ENCODE measurements around the gene UBE2F. TPM values are rescaled to one million over a fixed set of nuclear protein-coding genes. Genes with fewer than 3 reads are reported as not detected.

UBE2F gene
- total RNA-seq, 2 experiments from 2014 or later = 19.9 to 27.1 TPM

- ChIA-PET CTCF (ENCODE audit: unreplicated experiment) (no interaction called here), POLR2A (no interaction called here)
- no peak overlapping the region for H2AFZ ChIP-seq (ENCODE audit: low read length)
- no peak overlapping the region for H3K4me3 ChIP-seq (ENCODE audit: low read depth, low read length, poor library complexity, severe bottlenecking)
- no peaks in the 10 kb centered on the region for H3K79me2 ChIP-seq (ENCODE audit: insufficient read depth, low read depth, low read length)
- peak overlapping the region; percentile 67 for H3K4me2 ChIP-seq (ENCODE audit: low read length)
- intact Hi-C loops (cut with micrococcal nuclease; ENCODE audit: unreplicated experiment) = no loop called here
- H3K36me3 ChIP-seq (ENCODE audit: insufficient read depth, low read length) = peaks cover 9% of the 10 kb centered on the region; the same call in 1 of the 2 replicates
- H3K9me3 ChIP-seq (ENCODE audit: low read length) = no peaks in the 10 kb centered on the region
- H3K27ac ChIP-seq (ENCODE audit: low read depth, low read length, poor library complexity, severe bottlenecking) = peak overlapping the region; percentile 11
- peaks cover 5% of the 10 kb centered on the region; the same call in 1 of the 2 replicates for H4K20me1 ChIP-seq (ENCODE audit: insufficient read depth, low read length)
- peaks cover 20% of the 10 kb centered on the region for H3K4me1 ChIP-seq (ENCODE audit: insufficient read depth, low read length, poor library complexity, severe bottlenecking)
- peak; percentile 6 for DNase-seq (ENCODE audit: low spot score)
- no TSS peak for BruUV-seq (replicated peaks)
- no peaks in the 10 kb centered on the region for H3K9me2 ChIP-seq (ENCODE audit: insufficient read depth, low read length)
- TF ChIP-seq, protein P1, sequence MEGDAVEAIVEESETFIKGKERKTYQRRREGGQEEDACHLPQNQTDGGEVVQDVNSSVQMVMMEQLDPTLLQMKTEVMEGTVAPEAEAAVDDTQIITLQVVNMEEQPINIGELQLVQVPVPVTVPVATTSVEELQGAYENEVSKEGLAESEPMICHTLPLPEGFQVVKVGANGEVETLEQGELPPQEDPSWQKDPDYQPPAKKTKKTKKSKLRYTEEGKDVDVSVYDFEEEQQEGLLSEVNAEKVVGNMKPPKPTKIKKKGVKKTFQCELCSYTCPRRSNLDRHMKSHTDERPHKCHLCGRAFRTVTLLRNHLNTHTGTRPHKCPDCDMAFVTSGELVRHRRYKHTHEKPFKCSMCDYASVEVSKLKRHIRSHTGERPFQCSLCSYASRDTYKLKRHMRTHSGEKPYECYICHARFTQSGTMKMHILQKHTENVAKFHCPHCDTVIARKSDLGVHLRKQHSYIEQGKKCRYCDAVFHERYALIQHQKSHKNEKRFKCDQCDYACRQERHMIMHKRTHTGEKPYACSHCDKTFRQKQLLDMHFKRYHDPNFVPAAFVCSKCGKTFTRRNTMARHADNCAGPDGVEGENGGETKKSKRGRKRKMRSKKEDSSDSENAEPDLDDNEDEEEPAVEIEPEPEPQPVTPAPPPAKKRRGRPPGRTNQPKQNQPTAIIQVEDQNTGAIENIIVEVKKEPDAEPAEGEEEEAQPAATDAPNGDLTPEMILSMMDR (conservative IDR thresholded peaks at IDR 0.05; ENCODE audit: low read length) = no peak
- no peak for TF ChIP-seq EZH2phosphoT487 (IDR thresholded peaks at IDR 0.05; ENCODE audit: borderline replicate concordance, low read depth, low read length)
Measured at GRCh38 chr2:237978058-237978712, 11.4 kb downstream of the UBE2F start.

DNA sequence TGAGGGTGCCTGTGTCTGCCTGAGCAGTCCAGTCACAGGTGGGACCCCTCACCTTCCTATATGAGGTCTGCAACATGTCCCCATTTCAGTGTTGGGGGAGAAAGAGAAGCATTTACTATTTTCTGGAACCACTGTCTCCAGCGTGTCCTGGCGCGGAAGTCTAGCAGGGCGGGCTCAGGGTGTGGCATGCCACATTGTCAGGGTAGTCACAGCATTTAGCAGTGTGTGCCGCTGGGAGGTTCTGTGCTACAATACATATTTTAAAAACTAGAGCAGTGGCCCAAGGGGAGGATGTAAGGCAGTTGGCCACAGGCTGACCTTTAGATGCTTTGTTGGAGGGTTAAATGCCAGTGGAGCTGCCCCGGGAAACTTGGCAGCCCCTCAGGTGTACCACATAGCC lies 12.5 kb downstream of the UBE2F start:
- intact Hi-C loops (cut with micrococcal nuclease; ENCODE audit: unreplicated experiment) = no loop called here
- no peak overlapping the region for H3K27ac ChIP-seq (ENCODE audit: low read depth, low read length, poor library complexity, severe bottlenecking)
- H4K20me1 ChIP-seq (ENCODE audit: insufficient read depth, low read length) = peaks cover 5% of the 10 kb centered on the region; the same call in 1 of the 2 replicates
- H3K79me2 ChIP-seq (ENCODE audit: insufficient read depth, low read depth, low read length) = no peaks in the 10 kb centered on the region
- H3K36me3 ChIP-seq (ENCODE audit: insufficient read depth, low read length) = peaks cover 9% of the 10 kb centered on the region; the same call in 1 of the 2 replicates
- DNase-seq (ENCODE audit: low spot score) = no peak
- H3K9me3 ChIP-seq (ENCODE audit: low read length) = no peaks in the 10 kb centered on the region
- POLR2A ChIA-PET = interaction anchor here (0.6 to 1.0 kb wide), 3 partner anchors 9 to 221 kb away, joined by 3 to 4 read pairs (median 3); no protein-coding TSS in a partner anchor
- H2AFZ ChIP-seq (ENCODE audit: low read length) = no peak overlapping the region
- no peak overlapping the region for H3K4me2 ChIP-seq (ENCODE audit: low read length)
- H3K9me2 ChIP-seq (ENCODE audit: insufficient read depth, low read length) = no peaks in the 10 kb centered on the region
- BruUV-seq (replicated peaks) = no TSS peak
- no peak overlapping the region for H3K4me3 ChIP-seq (ENCODE audit: low read depth, low read length, poor library complexity, severe bottlenecking)
- peaks cover 20% of the 10 kb centered on the region for H3K4me1 ChIP-seq (ENCODE audit: insufficient read depth, low read length, poor library complexity, severe bottlenecking)
- TF ChIP-seq, protein P1 (conservative IDR thresholded peaks at IDR 0.05; ENCODE audit: low read length) = no peak
- TF ChIP-seq EZH2phosphoT487 (IDR thresholded peaks at IDR 0.05; ENCODE audit: borderline replicate concordance, low read depth, low read length) = no peak
- CTCF ChIA-PET (ENCODE audit: unreplicated experiment) = no interaction called here

GRCh38 chr2:237980087-237980486 lies 13.3 kb downstream of the UBE2F start:
- TF ChIP-seq EZH2phosphoT487 (IDR thresholded peaks at IDR 0.05; ENCODE audit: borderline replicate concordance, low read depth, low read length) = no peak
- TF ChIP-seq, protein P1 (conservative IDR thresholded peaks at IDR 0.05; ENCODE audit: low read length) = no peak
- no peaks in the 10 kb centered on the region for H3K9me2 ChIP-seq (ENCODE audit: insufficient read depth, low read length)
- peaks cover 5% of the 10 kb centered on the region; the same call in 1 of the 2 replicates for H4K20me1 ChIP-seq (ENCODE audit: insufficient read depth, low read length)
- no peak overlapping the region for H3K4me3 ChIP-seq (ENCODE audit: low read depth, low read length, poor library complexity, severe bottlenecking)
- intact Hi-C loops (cut with micrococcal nuclease; ENCODE audit: unreplicated experiment) = no loop called here
- no peaks in the 10 kb centered on the region for H3K9me3 ChIP-seq (ENCODE audit: low read length)
- H3K4me1 ChIP-seq (ENCODE audit: insufficient read depth, low read length, poor library complexity, severe bottlenecking) = peaks cover 20% of the 10 kb centered on the region
- ChIA-PET CTCF (ENCODE audit: unreplicated experiment) (interaction anchor here (1.3 kb wide), 1 partner anchor 11 kb away, joined by 4 read pairs; no protein-coding TSS in a partner anchor), POLR2A (interaction anchor here (0.6 to 1.0 kb wide), 2 partner anchors 10 to 220 kb away, joined by 3 read pairs; no protein-coding TSS in a partner anchor)
- H3K79me2 ChIP-seq (ENCODE audit: insufficient read depth, low read depth, low read length) = no peaks in the 10 kb centered on the region
- H3K4me2 ChIP-seq (ENCODE audit: low read length) = no peak overlapping the region
- H3K27ac ChIP-seq (ENCODE audit: low read depth, low read length, poor library complexity, severe bottlenecking) = no peak overlapping the region
- H3K36me3 ChIP-seq (ENCODE audit: insufficient read depth, low read length) = peaks cover 9% of the 10 kb centered on the region; the same call in 1 of the 2 replicates
- no peak overlapping the region for H2AFZ ChIP-seq (ENCODE audit: low read length)
- no TSS peak for BruUV-seq (replicated peaks)
- no peak for DNase-seq (ENCODE audit: low spot score)
